Right lobe of liver (tissue), 6 donors: ENCODE data around the gene SNX15. TPM values are rescaled to one million over a fixed set of nuclear protein-coding genes. Genes with fewer than 3 reads are reported as not detected.

Experiments
- ATAC-seq, 4 donors: fragments of 200-7000 bp; cut with Tn5 transposase; one replicate each; pipeline ENCODE4 v1.9.1; 2020; ENCODE audit warnings: mild to moderate bottlenecking in 4 of 4, moderate library complexity in 4 of 4
- DNase-seq, 3 donors: peaks; one replicate each; pipeline ENCODE4 v3.0.0-alpha.2; 2020
- H3K27ac ChIP-seq, 3 donors: fragments of 200-600 bp; one replicate each; pipeline ENCODE4 v1.8.0; 2022
- H3K27me3 ChIP-seq, 2 donors: fragments of 200-600 bp; one replicate each; pipeline ENCODE4 v1.8.0; 2022
- H3K36me3 ChIP-seq, 4 donors: fragments of 200-600 bp; sonication (generic) in 1 of 4; one replicate each; pipeline versions ENCODE4 v1.5.1 to v1.8.0; 2017 to 2022; ENCODE audit warnings: control low read depth in 1 of 4
- H3K4me1 ChIP-seq, 4 donors: fragments of 200-600 bp; sonication (generic) in 1 of 4; one replicate each; pipeline versions ENCODE4 v1.5.1 to v1.8.0; 2017 to 2022; ENCODE audit warnings: control low read depth in 1 of 4
- H3K4me3 ChIP-seq, 3 donors: fragments of 200-600 bp; one replicate each; pipeline ENCODE4 v1.8.0; 2022
- H3K9me3 ChIP-seq, 4 donors: fragments of 200-600 bp; sonication (generic) in 1 of 4; one replicate each; pipeline versions ENCODE4 v1.5.1 to v1.8.0; 2017 to 2022; ENCODE audit warnings: control low read depth in 1 of 4
- POLR2A ChIP-seq: fragments of 450-650 bp; IDR thresholded peaks from one replicate; pipeline ENCODE4 v1.6.1; 2017; ENCODE audit warnings: antibody characterized with exemption, mild to moderate bottlenecking
- WGBS: methylation state at CpG from one replicate; pipeline ENCODE4 v1.1.6; 2018; ENCODE audit warnings: low coverage, low lambda C conversion rate; ENCODE audit not compliant: insufficient coverage; ENCODE audit errors: missing lambda C conversion rate; 5-methylcytosine and 5-hydroxymethylcytosine counted together
- intact Hi-C, 2 donors: fragments of 100-400 bp; cut with DNase I; formaldehyde crosslinking; loops; one replicate each; pipeline versions ENCODE4 v1.11.2 to v1.14.1; 2022
- total RNA-seq, 6 experiments: library from RNA; depleted of rRNA in 2 of 6; stranded (reverse); fragments of >200 nt in 2 of 6; fragmentation: NEBNext Ultra II Directional in 3 of 6; extraction: Animal tissue kit (Norgen Biotek cat#: 25700) in 3 of 6; gene quantifications; one replicate each; pipeline versions ENCODE4 v1.1.0 to v1.2.4, GENCODE V29; 2016 to 2023
- TF ChIP-seq, protein P1 (sequence below), 4 donors: fragments of 200-600 bp in 3 of 4; fragments of 450-650 bp in 1 of 4; IDR thresholded peaks; one replicate each; pipeline versions ENCODE4 v1.5.1 to v1.8.0; 2016 to 2022; ENCODE audit warnings: antibody characterized with exemption in 4 of 4, mild to moderate bottlenecking in 2 of 4
- donor health status: DM: no; HTN: yes; CAD: no.
- donor health status: DM: no; HTN: no; CAD: no.
- donor health status: DM: no; HTN: no; CAD: no.
- donor health status: DM: no; HTN: yes; CAD: no.
- donor health status: DM: no; HTN: yes; CAD: no.

Gene SNX15
- total RNA-seq, 6 experiments from 2014 or later = 6.4 to 10.3 (median 8.7) TPM

DNA sequence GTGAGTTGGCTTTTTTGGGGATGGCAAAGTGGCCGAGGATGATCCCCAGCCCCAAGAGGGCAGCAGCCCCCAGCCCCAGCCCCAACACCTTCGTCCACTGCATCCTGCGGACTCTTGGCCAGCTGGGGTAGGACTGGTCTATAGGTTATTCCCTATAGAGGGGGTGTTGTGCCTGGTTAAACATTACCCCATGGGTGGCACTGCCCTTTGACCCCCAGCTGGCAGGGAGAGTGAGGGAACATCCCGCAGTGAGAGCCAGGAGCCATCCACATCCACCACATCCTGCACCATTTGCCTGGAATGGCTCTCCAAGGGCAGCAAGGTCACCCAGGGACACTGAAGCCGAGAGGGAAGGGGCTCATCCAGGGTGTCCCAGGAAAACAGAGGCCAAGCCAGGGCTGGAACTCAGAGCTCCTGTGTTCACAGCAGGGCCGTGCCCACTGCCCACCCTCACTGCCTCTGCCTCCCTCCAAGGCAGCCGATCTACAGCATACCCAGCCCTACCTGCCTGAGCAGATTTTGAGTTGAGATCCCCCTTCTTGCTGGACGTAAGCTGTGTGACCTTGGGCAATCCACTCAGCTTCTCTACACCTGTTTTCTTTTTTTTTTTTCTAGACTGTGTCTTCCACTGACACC is 31.3 kb downstream of the SNX15 start, which contains the start of gene NAALADL1:
Gene NAALADL1 (minus strand): TSS at position 135 of the 636 bp plus-strand sequence. CDS start 32 bp downstream, at position 103.
- H3K9me3 ChIP-seq = no peaks in the 10 kb centered on the region
- 50% methylated on average over 1 of the region's 8 CpGs for WGBS
- no peaks in the 10 kb centered on the region for H3K36me3 ChIP-seq
- H3K27ac ChIP-seq = no peak within 1 kb of the TSS
- H3K27me3 ChIP-seq = no peaks in the 10 kb centered on the region
- ATAC-seq (peak in 1 of 4 donors; percentile 36), DNase-seq (no peak)
- TF ChIP-seq, protein P1, sequence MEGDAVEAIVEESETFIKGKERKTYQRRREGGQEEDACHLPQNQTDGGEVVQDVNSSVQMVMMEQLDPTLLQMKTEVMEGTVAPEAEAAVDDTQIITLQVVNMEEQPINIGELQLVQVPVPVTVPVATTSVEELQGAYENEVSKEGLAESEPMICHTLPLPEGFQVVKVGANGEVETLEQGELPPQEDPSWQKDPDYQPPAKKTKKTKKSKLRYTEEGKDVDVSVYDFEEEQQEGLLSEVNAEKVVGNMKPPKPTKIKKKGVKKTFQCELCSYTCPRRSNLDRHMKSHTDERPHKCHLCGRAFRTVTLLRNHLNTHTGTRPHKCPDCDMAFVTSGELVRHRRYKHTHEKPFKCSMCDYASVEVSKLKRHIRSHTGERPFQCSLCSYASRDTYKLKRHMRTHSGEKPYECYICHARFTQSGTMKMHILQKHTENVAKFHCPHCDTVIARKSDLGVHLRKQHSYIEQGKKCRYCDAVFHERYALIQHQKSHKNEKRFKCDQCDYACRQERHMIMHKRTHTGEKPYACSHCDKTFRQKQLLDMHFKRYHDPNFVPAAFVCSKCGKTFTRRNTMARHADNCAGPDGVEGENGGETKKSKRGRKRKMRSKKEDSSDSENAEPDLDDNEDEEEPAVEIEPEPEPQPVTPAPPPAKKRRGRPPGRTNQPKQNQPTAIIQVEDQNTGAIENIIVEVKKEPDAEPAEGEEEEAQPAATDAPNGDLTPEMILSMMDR (IDR thresholded peaks at IDR 0.05) = no peak
- no peak for TF ChIP-seq POLR2A
- intact Hi-C loops = no loop called here
- no peaks in the 10 kb centered on the region for H3K4me1 ChIP-seq
- no peak within 1 kb of the TSS for H3K4me3 ChIP-seq

DNA sequence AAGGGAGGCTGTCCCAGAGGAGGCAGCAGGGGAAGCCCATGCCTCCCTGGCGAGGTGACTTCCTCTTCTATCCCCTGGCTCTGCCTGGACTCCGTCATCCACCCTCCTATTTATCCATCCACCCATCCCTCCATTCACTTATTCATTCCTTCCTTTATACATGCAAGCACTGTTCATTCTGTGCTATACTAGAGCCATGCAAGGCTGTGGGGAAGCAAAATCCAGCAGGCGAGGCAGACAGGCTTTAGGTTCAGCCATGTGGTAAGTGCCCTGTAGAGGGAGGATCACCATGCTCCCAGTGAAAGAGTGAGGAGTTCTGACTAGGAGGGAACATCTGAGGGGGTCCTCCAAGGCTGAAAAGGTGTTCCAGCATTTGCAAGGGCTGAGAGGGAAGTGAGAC is 32.3 kb downstream of the SNX15 start:
- H3K4me1 ChIP-seq = no peaks in the 10 kb centered on the region
- intact Hi-C loops = no loop called here
- H3K4me3 ChIP-seq = no peak overlapping the region
- no peaks in the 10 kb centered on the region for H3K27me3 ChIP-seq
- no peak overlapping the region for H3K27ac ChIP-seq
- no peaks in the 10 kb centered on the region for H3K36me3 ChIP-seq
- TF ChIP-seq POLR2A = no peak
- TF ChIP-seq, protein P1 (IDR thresholded peaks at IDR 0.05) = no peak
- WGBS = 64% methylated on average over 3 of the region's 3 CpGs
- DNase-seq = no peak
- H3K9me3 ChIP-seq = no peaks in the 10 kb centered on the region
- no peak for ATAC-seq

DNA sequence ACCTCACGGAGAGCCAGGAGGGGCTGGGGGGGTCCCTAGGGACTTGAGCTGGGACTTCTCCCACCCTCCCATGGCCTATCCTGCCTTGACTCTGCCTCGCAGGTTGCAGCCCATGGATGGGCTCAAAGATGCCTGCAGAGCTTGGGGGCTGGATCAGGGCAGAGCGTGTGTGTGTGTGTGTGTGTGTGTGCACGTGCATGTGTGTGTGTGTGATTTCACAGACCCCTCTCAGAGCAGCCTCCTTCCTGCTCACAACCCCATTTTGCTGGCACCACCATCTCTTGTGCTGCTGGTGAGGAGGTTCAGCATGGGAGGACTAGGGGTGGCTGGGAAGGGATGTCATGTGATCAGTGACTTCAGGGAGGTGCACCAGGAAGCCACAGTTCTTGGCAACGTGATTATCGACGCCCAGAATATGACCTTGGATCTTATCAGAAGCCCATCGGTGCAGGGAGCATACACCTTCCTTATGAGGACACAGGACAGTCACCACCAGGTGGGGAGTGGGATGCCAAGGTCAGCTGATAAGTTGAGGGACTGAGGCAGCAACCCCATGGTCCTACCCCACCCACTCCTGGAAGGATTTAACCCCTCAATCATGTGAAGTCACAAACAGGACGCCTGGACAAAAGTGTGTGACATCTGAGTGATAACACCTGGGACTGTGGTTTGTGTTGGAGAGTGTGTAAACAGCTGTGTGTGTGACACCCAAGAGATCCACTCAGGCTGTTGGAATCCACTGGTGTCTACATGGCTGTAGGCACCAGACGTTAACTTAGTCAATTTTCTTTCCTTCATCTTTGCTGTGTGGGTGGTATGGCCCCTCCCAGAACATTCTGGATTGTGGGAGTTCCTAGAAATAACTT is 33.0 kb downstream of the SNX15 start:
- Histone ChIP-seq H3K9me3 (no peaks in the 10 kb centered on the region), H3K27ac (no peak overlapping the region), H3K36me3 (no peaks in the 10 kb centered on the region), H3K4me1 (no peaks in the 10 kb centered on the region), H3K27me3 (no peaks in the 10 kb centered on the region), H3K4me3 (no peak overlapping the region)
- no peak for DNase-seq
- TF ChIP-seq POLR2A = no peak
- TF ChIP-seq, protein P1 (IDR thresholded peaks at IDR 0.05) = no peak
- WGBS = 37% methylated on average over 3 of the region's 10 CpGs
- intact Hi-C loops = no loop called here
- ATAC-seq = no peak

DNA sequence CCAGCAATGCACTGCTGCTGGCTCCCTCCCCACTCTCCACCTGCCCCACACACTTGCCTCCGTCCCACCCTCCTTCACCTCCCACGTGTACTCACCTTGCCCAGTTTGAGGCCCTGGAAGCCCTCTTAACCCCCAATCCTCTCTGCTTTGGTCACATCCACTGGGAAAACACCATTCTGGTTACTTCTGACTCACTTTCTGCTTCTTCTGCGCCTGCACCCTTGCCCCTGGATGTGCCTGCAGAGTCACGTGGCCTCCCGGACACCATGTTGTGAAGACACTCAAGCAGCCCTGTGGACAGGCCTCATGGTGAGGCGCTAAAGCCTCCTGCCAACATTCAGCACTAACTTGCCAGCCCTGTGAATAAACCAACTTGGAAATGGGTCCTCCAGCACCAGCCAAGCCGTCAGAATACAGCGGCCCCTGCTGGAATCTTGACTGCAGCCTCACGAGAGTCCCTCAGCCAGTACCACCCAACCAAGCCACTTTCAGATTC is 33.7 kb downstream of the SNX15 start:
- ATAC-seq (peak in 1 of 4 donors; percentile 24), DNase-seq (no peak)
- Histone ChIP-seq H3K27ac (no peak overlapping the region), H3K4me3 (no peak overlapping the region), H3K36me3 (no peaks in the 10 kb centered on the region), H3K4me1 (no peaks in the 10 kb centered on the region), H3K9me3 (no peaks in the 10 kb centered on the region), H3K27me3 (no peaks in the 10 kb centered on the region)
- intact Hi-C loops = no loop called here
- 74% methylated on average over 8 of the region's 9 CpGs for WGBS
- TF ChIP-seq POLR2A = no peak

DNA sequence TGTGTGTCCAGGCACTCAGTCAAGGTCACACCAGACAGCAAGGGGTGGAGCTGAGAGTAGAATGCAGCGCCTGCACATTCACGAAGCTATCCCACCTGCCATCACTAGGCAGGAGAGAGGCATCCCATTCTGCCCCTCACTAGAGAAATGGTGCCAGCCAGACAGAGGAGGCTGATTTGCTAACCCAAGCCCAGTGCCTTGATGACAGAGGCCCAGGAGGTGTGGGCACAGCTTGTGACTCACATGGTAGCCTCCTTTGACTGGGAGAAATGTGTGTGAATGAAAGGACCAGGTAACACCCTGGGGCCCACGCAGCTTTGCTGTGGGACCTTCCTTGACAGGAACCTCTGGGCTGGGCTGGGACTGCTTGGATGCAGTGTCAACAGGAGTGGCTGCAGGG is 36.3 kb downstream of the SNX15 start:
- no peaks in the 10 kb centered on the region for H3K9me3 ChIP-seq
- TF ChIP-seq POLR2A = no peak
- TF ChIP-seq, protein P1 (IDR thresholded peaks at IDR 0.05) = no peak
- no peak for ATAC-seq
- H3K27me3 ChIP-seq = no peaks in the 10 kb centered on the region
- no peaks in the 10 kb centered on the region for H3K4me1 ChIP-seq
- H3K36me3 ChIP-seq = no peaks in the 10 kb centered on the region
- WGBS = no CpG with 5 or more reads among the region's 3 CpGs
- H3K27ac ChIP-seq = no peak overlapping the region
- DNase-seq = no peak
- intact Hi-C loops = no loop called here
- no peak overlapping the region for H3K4me3 ChIP-seq
